ENCODE results near the gene C2CD5. TPM values are rescaled to one million over a fixed set of nuclear protein-coding genes. Genes with fewer than 3 reads are reported as not detected.

C2CD5 gene
- total RNA-seq, 1 experiment from 2014 or later, result 35.4 TPM

GRCh38 chr12:22453511-22453910 lies 90.8 kb downstream of the C2CD5 start:
- Histone ChIP-seq H3K79me2 (ENCODE audit: insufficient read depth, low read length) (no peaks in the 10 kb centered on the region), H3K23me2 (ENCODE audit: insufficient read length, low read depth, low read length, poor library complexity, severe bottlenecking) (no peaks in the 10 kb centered on the region), H2BK120ac (ENCODE audit: low read depth, low read length, poor library complexity, severe bottlenecking) (no peak overlapping the region), H3K14ac (ENCODE audit: insufficient read depth, low read length) (no peak overlapping the region), H3K79me1 (ENCODE audit: insufficient read depth, low read depth, low read length, poor library complexity, severe bottlenecking) (no peaks in the 10 kb centered on the region), H3K18ac (ENCODE audit: insufficient read length, low read depth, low read length) (no peak overlapping the region), H3K4me2 (ENCODE audit: insufficient read depth, insufficient read length, low read length) (no peak overlapping the region), H2BK12ac (ENCODE audit: insufficient read length, low read depth, low read length) (no peak overlapping the region), H4K20me1 (ENCODE audit: control insufficient read depth, insufficient read depth, insufficient read length) (no peaks in the 10 kb centered on the region), H2BK5ac (ENCODE audit: insufficient read length, low read length) (no peak overlapping the region), H2BK20ac (ENCODE audit: low read depth, low read length, poor library complexity, severe bottlenecking) (no peak overlapping the region), H3K56ac (ENCODE audit: insufficient read length, low read depth, low read length) (no peak overlapping the region), H2AK5ac (ENCODE audit: insufficient read length, low read length) (no peak overlapping the region), H3T11ph (ENCODE audit: low read length) (no peak overlapping the region), H4K91ac (ENCODE audit: insufficient read length, low read depth, low read length) (no peak overlapping the region), H3K27me3 (ENCODE audit: insufficient read depth, low read length) (no peaks in the 10 kb centered on the region), H3K4ac (ENCODE audit: low read depth, low read length) (no peak overlapping the region), H2AFZ (ENCODE audit: low read length) (no peak overlapping the region), H4K8ac (replicated peaks; ENCODE audit: insufficient read length, low read depth, low read length) (no peak overlapping the region), H4K5ac (ENCODE audit: insufficient read length, low read depth, low read length) (no peak overlapping the region), H3K9ac (ENCODE audit: extremely low read depth, insufficient read length, low read length) (no peak overlapping the region), H3K27ac (ENCODE audit: insufficient read length, low read depth, low read length) (no peak overlapping the region), H3K4me1 (ENCODE audit: insufficient read depth, low read length) (no peaks in the 10 kb centered on the region), H3K23ac (ENCODE audit: insufficient read length, low read depth, low read length) (no peak overlapping the region), H3K9me3 (ENCODE audit: control insufficient read depth, low read depth, low read length) (no peaks in the 10 kb centered on the region), H2BK15ac (ENCODE audit: low read depth, low read length) (no peak overlapping the region)
- no peak for DNase-seq
- TF ChIP-seq, protein P1, sequence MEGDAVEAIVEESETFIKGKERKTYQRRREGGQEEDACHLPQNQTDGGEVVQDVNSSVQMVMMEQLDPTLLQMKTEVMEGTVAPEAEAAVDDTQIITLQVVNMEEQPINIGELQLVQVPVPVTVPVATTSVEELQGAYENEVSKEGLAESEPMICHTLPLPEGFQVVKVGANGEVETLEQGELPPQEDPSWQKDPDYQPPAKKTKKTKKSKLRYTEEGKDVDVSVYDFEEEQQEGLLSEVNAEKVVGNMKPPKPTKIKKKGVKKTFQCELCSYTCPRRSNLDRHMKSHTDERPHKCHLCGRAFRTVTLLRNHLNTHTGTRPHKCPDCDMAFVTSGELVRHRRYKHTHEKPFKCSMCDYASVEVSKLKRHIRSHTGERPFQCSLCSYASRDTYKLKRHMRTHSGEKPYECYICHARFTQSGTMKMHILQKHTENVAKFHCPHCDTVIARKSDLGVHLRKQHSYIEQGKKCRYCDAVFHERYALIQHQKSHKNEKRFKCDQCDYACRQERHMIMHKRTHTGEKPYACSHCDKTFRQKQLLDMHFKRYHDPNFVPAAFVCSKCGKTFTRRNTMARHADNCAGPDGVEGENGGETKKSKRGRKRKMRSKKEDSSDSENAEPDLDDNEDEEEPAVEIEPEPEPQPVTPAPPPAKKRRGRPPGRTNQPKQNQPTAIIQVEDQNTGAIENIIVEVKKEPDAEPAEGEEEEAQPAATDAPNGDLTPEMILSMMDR (conservative IDR thresholded peaks at IDR 0.05), result no peak
- H3K4me3 Mint-ChIP-seq, result no peak overlapping the region
- no CpG with 5 or more reads among the region's 3 CpGs for WGBS (ENCODE audit: extremely low coverage, insufficient read length, low lambda C conversion rate)
- no peak overlapping the region for H3K27ac Mint-ChIP-seq
- no peaks in the 10 kb centered on the region for H3K27me3 Mint-ChIP-seq (ENCODE audit: low read depth)
- H3K36me3 Mint-ChIP-seq (ENCODE audit: insufficient read depth in 1 of 3, low read depth in 3 of 3), result peaks cover 0 to 6% (median 0%) of the 10 kb centered on the region in 3 experiments; a peak in 2 of 7 replicates
- H3K4me1 Mint-ChIP-seq, result peaks cover 1 to 2% of the 10 kb centered on the region in 2 experiments; a peak in 2 of 4 replicates
- H3K9me3 Mint-ChIP-seq, result no peaks in the 10 kb centered on the region
